T-helper 2 cell (primary cell): ENCODE results near the gene APBA2.

Source experiments
- DNase-seq, 5 experiments: peaks; one replicate each; pipeline versions ENCODE4 v3.0.0 to v3.0.0-alpha.2; 2012 to 2022

Gene APBA2

GRCh38 chr15:28897861-28898585, 12.2 kb downstream of the APBA2 start:
- no peak for DNase-seq

- no peak for DNase-seq
These were observed 13.4 kb downstream of the APBA2 start for GRCh38 chr15:28899061-28899738.

- no peak for DNase-seq
These were observed 14.5 kb downstream of the APBA2 start for GRCh38 chr15:28900041-28900891.

- DNase-seq: no peak
These were observed 15.3 kb downstream of the APBA2 start for GRCh38 chr15:28900892-28901586.

GRCh38 chr15:28901587-28901980, 15.8 kb downstream of the APBA2 start:
- DNase-seq: no peak

GRCh38 chr15:28901987-28902745, 16.4 kb downstream of the APBA2 start:
- DNase-seq: no peak

- DNase-seq: no peak
These were observed 17.1 kb downstream of the APBA2 start for GRCh38 chr15:28902856-28903255.

GRCh38 chr15:28903555-28903954, 17.8 kb downstream of the APBA2 start:
- DNase-seq: no peak

GRCh38 chr15:28904003-28904402, 18.2 kb downstream of the APBA2 start:
- DNase-seq: no peak

GRCh38 chr15:28904541-28905315, 19.0 kb downstream of the APBA2 start:
- no peak for DNase-seq

GRCh38 chr15:28907338-28907960, 21.7 kb downstream of the APBA2 start:
- no peak for DNase-seq

- DNase-seq: no peak
These were observed 24.3 kb downstream of the APBA2 start for GRCh38 chr15:28909958-28910500.

- no peak for DNase-seq
These were observed 25.6 kb downstream of the APBA2 start for GRCh38 chr15:28911310-28911931.

GRCh38 chr15:28912422-28912821, 26.6 kb downstream of the APBA2 start:
- peak in 1 of 5 experiments; percentile 20 for DNase-seq

GRCh38 chr15:28913171-28913765, 27.5 kb downstream of the APBA2 start:
- no peak for DNase-seq

GRCh38 chr15:28914046-28914445, 28.3 kb downstream of the APBA2 start:
- DNase-seq: no peak

GRCh38 chr15:28914483-28915023, 28.8 kb downstream of the APBA2 start:
- DNase-seq: no peak

GRCh38 chr15:28915041-28915810, 29.5 kb downstream of the APBA2 start:
- DNase-seq: peak in 1 of 5 experiments; percentile 41
